Neural cell (in vitro differentiated cells): ENCODE results near the gene CDC34. TPM values are rescaled to one million over a fixed set of nuclear protein-coding genes. Genes with fewer than 3 reads are reported as not detected.

ENCODE experiments used
- H2AFZ ChIP-seq: fragments of 200-600, 300-800 bp; sonication (generic), shearing (Covaris generic); 2 replicates; pipeline ENCODE4 v1.6.0; 2014; ENCODE audit warnings: low read depth, mild to moderate bottlenecking, antibody characterized with exemption, low read length, moderate library complexity
- H3F3A ChIP-seq: fragments of 200-600 bp; shearing (Covaris generic); 2 replicates; pipeline ENCODE4 v1.6.1; 2016; ENCODE audit warnings: mild to moderate bottlenecking, moderate library complexity, mixed read lengths, antibody characterized with exemption, low read length; ENCODE audit not compliant: insufficient read depth, poor library complexity, severe bottlenecking
- H3K27ac ChIP-seq: fragments of 200-600, 300-800 bp; sonication (generic), shearing (Covaris generic); 2 replicates; pipeline ENCODE4 v1.5.1; 2014; ENCODE audit warnings: mild to moderate bottlenecking, low read length, moderate library complexity
- H3K27me3 ChIP-seq: fragments of 300-800, 200-600 bp; sonication (generic), shearing (Covaris generic); 2 replicates; pipeline ENCODE4 v1.6.0; 2014; ENCODE audit warnings: mild to moderate bottlenecking, low read depth, low read length, moderate library complexity; ENCODE audit not compliant: insufficient read depth
- H3K36me3 ChIP-seq: fragments of 300-800, 200-600 bp; sonication (generic), shearing (Covaris generic); 2 replicates; pipeline ENCODE4 v1.5.1; 2014; ENCODE audit warnings: mild to moderate bottlenecking, antibody characterized with exemption, low read length, moderate library complexity; ENCODE audit not compliant: insufficient read depth
- H3K4me2 ChIP-seq: fragments of 300-800, 200-600 bp; sonication (generic), shearing (Covaris generic); 2 replicates; pipeline ENCODE4 v1.6.0; 2014; ENCODE audit warnings: mild to moderate bottlenecking, low read length
- H3K4me3 ChIP-seq: fragments of 300-800, 200-600 bp; sonication (generic), shearing (Covaris generic); 2 replicates; pipeline ENCODE4 v1.5.1; 2014; ENCODE audit warnings: mild to moderate bottlenecking, low read length, moderate library complexity
- H3K79me2 ChIP-seq: fragments of 200-600 bp; shearing (Covaris generic); replicated peaks from 2 replicates; pipeline ENCODE4 v1.6.0; 2014; ENCODE audit warnings: mild to moderate bottlenecking, low read length, moderate library complexity; ENCODE audit not compliant: insufficient read depth
- H3K9ac ChIP-seq: fragments of 300-800, 200-600 bp; sonication (generic), shearing (Covaris generic); 2 replicates; pipeline ENCODE4 v1.6.1; 2016; ENCODE audit warnings: mild to moderate bottlenecking, low read length, mixed read lengths
- H3K9me2 ChIP-seq: fragments of 200-600 bp; shearing (Covaris generic); 2 replicates; pipeline ENCODE4 v1.6.1; 2016; ENCODE audit warnings: mild to moderate bottlenecking, low read length, mixed read lengths; ENCODE audit not compliant: insufficient read depth
- H3K9me3 ChIP-seq: fragments of 200-600, 300-800 bp; sonication (generic), shearing (Covaris generic); 2 replicates; pipeline ENCODE4 v1.6.1; 2016; ENCODE audit warnings: mild to moderate bottlenecking, mixed run types, low read length, moderate library complexity, mixed read lengths
- H4K20me1 ChIP-seq: fragments of 200-600 bp; shearing (Covaris generic); 2 replicates; pipeline ENCODE4 v1.6.1; 2016; ENCODE audit warnings: mild to moderate bottlenecking, mixed run types; ENCODE audit not compliant: insufficient read depth
- EP300 ChIP-seq: fragments of 450-650 bp; conservative IDR thresholded peaks from 2 replicates; pipeline ENCODE4 v1.6.1; 2014; ENCODE audit warnings: antibody characterized with exemption, mild to moderate bottlenecking, moderate library complexity; ENCODE audit not compliant: poor library complexity, severe bottlenecking
- EZH2 ChIP-seq: fragments of 200-600, 300-800 bp; shearing (Covaris generic), sonication (generic); IDR thresholded peaks from 2 replicates; pipeline ENCODE4 v1.6.1; 2014; ENCODE audit warnings: antibody characterized with exemption, low read length, borderline replicate concordance, mild to moderate bottlenecking; ENCODE audit not compliant: insufficient read depth, poor library complexity, severe bottlenecking
- MXI1 ChIP-seq: fragments of 450-650 bp; conservative IDR thresholded peaks from 2 replicates; pipeline ENCODE4 v1.6.1; 2014; ENCODE audit warnings: antibody characterized with exemption, mild to moderate bottlenecking; ENCODE audit not compliant: poor library complexity, severe bottlenecking
- POLR2AphosphoS5 ChIP-seq: IDR thresholded peaks from 2 replicates; pipeline ENCODE4 v1.6.1; 2012
- RAD21 ChIP-seq: fragments of 450-650 bp; conservative IDR thresholded peaks from 2 replicates; pipeline ENCODE4 v1.6.1; 2014; ENCODE audit warnings: antibody characterized with exemption, mild to moderate bottlenecking, moderate library complexity
- REST ChIP-seq: IDR thresholded peaks from 2 replicates; pipeline ENCODE4 v1.6.1; 2012; ENCODE audit warnings: borderline replicate concordance
- SMC3 ChIP-seq: fragments of 450-650 bp; conservative IDR thresholded peaks from 2 replicates; pipeline ENCODE4 v1.6.1; 2014; ENCODE audit warnings: antibody characterized with exemption, mild to moderate bottlenecking, moderate library complexity; ENCODE audit not compliant: poor library complexity
- polyA plus RNA-seq: library from polyadenylated mRNA; depleted of rRNA; stranded (reverse); fragments of >200 nt; gene quantifications from 2 replicates; pipeline ENCODE4 v1.2.3, GENCODE V29; 2014
- TF ChIP-seq, protein P1 (sequence below): fragments of 450-650 bp; IDR thresholded peaks from 2 replicates; pipeline ENCODE4 v1.5.1; 2014; ENCODE audit warnings: antibody characterized with exemption, mild to moderate bottlenecking, moderate library complexity; ENCODE audit not compliant: poor library complexity, severe bottlenecking

The CDC34 gene
- polyA plus RNA-seq, 1 donor from 2014 or later: 155 TPM

DNA sequence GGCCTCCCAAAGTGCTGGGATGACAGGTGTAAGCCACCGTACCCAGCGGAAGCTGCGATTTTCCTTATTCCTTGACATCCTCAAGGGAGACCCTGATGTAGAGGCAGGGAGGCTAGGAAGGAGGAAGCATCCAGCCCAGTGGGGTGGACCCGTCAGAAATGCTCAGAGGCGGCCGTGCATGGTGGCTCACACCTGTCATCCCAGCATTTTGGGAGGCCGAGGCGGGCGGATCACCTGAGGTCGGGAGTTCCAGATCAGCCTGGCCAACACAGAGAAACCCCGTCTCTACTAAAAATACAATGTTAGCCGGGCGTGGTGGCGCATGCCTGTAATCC is 23.9 kb downstream of the CDC34 start:
- Histone ChIP-seq H3K36me3 (no peaks in the 10 kb centered on the region), H2AFZ (no peak overlapping the region), H3K27ac (no peak overlapping the region), H3K9ac (no peak overlapping the region), H3K79me2 (no peaks in the 10 kb centered on the region), H3K9me3 (no peaks in the 10 kb centered on the region), H3K4me3 (no peak overlapping the region), H4K20me1 (no peaks in the 10 kb centered on the region), H3K27me3 (no peaks in the 10 kb centered on the region), H3F3A (no peaks in the 10 kb centered on the region), H3K9me2 (no peaks in the 10 kb centered on the region), H3K4me2 (no peak overlapping the region)
- TF ChIP-seq RAD21 (no peak), POLR2AphosphoS5 (no peak), EP300 (no peak), SMC3 (no peak), REST (no peak), EZH2 (no peak), MXI1 (no peak)

- no peaks in the 10 kb centered on the region for H3F3A ChIP-seq
- H3K27ac ChIP-seq: no peak overlapping the region
- no peaks in the 10 kb centered on the region for H3K36me3 ChIP-seq
- TF ChIP-seq EZH2 (no peak), REST (no peak), SMC3 (no peak), POLR2AphosphoS5 (no peak), MXI1 (no peak), EP300 (no peak)
- TF ChIP-seq, protein P1, sequence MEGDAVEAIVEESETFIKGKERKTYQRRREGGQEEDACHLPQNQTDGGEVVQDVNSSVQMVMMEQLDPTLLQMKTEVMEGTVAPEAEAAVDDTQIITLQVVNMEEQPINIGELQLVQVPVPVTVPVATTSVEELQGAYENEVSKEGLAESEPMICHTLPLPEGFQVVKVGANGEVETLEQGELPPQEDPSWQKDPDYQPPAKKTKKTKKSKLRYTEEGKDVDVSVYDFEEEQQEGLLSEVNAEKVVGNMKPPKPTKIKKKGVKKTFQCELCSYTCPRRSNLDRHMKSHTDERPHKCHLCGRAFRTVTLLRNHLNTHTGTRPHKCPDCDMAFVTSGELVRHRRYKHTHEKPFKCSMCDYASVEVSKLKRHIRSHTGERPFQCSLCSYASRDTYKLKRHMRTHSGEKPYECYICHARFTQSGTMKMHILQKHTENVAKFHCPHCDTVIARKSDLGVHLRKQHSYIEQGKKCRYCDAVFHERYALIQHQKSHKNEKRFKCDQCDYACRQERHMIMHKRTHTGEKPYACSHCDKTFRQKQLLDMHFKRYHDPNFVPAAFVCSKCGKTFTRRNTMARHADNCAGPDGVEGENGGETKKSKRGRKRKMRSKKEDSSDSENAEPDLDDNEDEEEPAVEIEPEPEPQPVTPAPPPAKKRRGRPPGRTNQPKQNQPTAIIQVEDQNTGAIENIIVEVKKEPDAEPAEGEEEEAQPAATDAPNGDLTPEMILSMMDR: no peak
- H3K4me2 ChIP-seq: no peak overlapping the region
- H4K20me1 ChIP-seq: no peaks in the 10 kb centered on the region
- H3K9ac ChIP-seq: no peak overlapping the region
- H3K27me3 ChIP-seq: no peaks in the 10 kb centered on the region
- H3K9me2 ChIP-seq: no peaks in the 10 kb centered on the region
- H3K9me3 ChIP-seq: no peaks in the 10 kb centered on the region
- no peaks in the 10 kb centered on the region for H3K79me2 ChIP-seq
- no peak overlapping the region for H2AFZ ChIP-seq
- H3K4me3 ChIP-seq: no peak overlapping the region
These were observed 25.2 kb downstream of the CDC34 start for GRCh38 chr19:556611-557382.
